HG02798 (cell line): ENCODE data around the gene CCDC172.

ENCODE experiments used
- ATAC-seq: cut with Tn5 transposase; IDR thresholded peaks from one replicate; pipeline ENCODE4 v1.9.1; 2021; ENCODE audit warnings: mild to moderate bottlenecking; ENCODE audit not compliant: unreplicated experiment, poor library complexity

The CCDC172 gene, protein sequence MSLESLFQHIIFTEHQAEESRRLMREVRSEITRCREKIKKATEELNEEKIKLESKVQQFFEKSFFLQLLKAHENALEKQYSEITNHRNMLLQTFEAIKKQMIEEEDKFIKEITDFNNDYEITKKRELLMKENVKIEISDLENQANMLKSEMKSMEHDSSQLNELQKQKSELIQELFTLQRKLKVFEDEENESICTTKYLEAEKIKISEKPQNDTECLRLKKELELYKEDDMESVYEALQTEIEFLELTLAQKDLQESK

DNA sequence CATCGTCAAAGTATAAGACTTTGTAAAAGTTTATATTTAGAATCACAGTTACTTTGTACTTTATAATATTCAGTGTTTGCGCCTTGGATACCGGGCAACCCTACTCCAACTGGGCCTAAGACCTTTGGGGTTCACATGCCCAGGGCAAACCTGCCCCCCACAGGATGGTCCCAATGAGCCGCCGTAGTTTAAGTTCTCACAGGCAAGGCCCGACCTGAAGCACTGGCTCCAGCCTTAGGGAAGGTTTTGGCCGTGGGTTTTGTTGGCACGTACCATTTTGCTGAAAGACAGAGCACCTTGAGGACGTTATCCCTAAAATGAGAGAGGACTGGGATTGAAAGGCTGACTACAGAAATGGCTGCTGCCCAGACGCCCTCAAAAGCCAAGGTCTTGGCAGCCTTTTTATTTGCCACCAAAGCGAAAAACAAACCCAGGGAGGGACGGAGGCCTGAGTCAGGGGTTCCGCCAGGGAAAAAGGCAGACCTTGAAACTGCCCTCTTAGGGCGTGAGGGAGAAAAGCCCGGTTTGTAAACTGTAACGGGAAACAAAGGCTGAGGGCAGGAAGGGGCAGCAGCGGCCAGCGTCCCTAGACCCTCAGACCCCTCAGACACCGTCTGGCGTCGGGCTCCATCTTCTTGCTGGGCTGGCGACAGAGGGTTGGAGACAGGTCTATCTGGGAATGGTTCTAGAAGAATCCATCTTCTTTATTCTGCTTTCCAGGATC is at the start of gene CCDC172:
Gene CCDC172, plus strand, starts transcription at position 222 of the 724 bp plus-strand sequence. CDS start 564 bp downstream, outside the sequence.
- ATAC-seq = no peak

DNA sequence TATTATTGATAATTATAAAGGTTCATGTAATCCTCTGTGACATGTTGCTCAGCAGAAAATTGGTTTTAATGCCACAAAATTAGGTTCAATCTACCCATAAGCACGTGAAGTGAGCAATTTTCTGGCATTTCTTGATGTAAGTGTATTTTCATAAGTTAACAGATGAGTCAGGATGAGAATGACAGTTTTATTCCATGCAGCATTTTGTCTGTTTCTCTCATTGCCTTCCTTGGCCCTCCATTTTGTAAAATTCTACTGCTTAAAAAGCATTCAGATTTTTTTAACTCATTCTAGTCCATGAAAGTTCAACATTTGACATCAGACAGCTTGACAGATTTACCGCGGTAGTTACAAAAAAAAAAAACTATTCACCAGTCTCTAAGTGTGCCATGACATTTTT is 47.3 kb upstream of the CCDC172 start:
- ATAC-seq = no peak

DNA sequence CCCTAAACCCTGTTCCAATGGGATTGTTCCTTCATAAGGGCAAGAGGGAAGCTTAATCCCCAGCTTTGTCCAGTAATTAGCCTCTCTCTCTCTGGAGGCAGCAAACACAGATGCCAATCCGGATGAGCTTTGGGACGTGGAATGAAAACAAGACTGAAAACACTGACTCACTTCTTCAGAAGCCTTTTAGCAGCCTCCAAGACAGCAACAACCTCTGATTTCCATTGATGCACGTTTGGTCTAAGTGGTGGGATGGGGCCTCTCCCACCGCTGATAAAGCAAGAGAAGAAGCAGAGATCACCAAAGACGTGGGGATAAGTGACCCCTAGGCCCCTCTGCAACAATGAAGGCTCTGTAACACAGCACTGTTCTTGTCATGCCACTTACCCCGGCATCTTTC is 45.4 kb upstream of the CCDC172 start:
- ATAC-seq = no peak

DNA sequence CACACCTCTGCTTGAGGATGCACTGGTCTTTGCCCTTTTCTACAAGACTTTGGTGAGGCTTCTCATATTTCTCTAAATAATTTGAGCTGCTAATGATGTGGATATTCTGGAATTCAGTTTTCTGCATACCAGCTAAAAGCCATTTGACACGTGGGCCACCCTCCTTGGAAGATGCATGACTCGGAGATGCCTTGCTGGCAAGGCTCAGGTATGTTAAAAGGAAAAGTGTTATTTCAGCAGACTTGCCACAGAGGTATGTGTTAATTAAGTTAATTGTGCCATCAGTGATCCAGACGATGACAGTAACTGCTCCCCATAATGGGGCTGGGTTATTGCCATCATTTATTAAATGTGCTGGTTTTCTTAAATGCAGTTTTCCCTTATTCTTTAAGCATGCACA is 42.5 kb upstream of the CCDC172 start:
- ATAC-seq = no peak

DNA sequence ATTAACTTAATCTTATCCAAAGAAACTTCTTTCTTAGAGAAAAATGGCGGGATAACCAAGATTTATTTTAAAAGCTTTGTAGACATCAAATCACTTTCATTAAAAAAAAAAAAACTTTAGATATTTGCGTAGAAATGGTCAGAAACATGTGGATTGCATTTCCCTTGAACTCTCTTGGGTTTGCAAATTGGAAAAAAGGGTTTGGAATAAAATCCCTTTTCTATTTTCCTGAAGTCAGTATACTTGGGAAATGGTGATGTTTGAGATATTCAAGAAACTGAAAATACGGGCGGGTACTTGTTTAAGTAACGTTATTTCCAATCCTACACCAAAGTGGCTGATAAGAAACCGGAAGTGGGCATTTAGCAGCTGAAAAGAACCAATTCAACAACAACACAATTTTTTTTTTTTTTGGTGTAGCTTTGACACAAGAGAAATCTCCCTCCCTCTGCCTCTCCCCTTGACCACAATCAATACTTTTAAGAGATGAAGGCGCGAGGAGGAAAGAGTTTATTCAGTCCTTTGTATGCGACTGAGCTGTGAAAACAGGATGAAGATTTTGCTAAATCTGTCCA is 37.5 kb upstream of the CCDC172 start:
- ATAC-seq = no peak

DNA sequence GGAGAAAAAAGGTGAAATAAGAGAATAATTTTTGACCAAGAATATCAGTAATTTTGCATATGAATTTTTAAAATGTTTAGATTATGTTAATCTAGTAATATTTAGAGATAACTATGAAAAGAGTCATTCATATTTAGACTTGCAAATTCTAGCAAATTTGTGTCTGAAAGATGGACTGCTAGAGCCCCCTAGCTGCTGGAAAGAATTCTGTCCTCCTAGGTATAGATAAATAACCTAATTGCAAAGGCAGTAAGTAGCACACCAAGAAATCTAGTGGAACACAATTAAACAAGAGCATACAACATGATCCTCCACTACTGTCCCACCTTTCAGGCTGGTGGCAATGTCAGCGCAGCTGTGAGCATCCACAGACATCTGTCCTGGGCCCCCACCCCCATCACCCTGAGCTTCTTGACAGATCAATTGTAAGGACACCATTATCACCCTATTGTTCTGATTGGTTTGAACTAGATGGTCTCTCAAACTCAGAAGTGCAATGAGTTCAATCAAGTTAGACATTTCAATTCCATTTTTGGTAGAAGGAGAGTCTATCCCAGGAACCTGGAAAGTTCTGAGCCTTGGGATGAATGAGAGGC is 36.2 kb upstream of the CCDC172 start:
- no peak for ATAC-seq

DNA sequence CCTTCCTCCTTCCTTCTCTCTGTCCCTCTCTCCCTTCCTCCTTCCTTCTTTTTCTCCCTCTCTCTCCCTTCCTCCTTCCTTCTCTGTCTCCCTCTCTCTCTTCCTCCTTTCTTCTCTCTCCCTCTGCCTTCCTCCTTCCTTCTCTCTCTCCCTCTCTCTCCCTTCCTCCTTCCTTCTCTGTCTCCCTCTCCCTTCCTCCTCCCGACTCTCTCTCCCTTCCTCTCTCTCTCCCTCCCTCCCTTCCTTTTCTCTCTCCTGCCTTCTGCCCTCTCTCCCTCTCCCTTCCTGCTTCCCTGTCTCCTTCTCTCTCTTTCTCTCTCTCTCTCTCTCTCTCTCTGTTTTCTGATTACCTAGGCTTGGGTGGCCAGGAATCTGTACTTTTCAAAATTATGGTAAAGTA is 34.6 kb upstream of the CCDC172 start:
- no peak for ATAC-seq

DNA sequence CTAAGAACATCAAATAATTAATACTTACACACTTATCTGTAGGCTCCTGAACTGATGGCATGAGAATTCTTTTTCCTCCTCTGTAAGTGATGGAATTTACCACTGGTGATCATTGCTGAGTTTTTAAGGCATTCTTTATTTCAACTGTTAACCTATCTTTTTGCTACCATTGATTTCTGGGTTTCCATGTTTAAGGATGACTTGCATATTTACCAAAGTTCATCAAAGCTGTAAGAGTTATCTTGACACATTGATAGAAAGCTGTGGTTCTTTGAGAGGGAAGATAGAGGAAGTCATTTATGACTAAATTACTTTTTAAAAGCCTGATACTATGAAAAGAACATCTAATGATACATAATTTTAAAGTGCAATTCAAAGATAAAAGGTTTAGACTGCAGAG is 31.8 kb upstream of the CCDC172 start:
- ATAC-seq = no peak

DNA sequence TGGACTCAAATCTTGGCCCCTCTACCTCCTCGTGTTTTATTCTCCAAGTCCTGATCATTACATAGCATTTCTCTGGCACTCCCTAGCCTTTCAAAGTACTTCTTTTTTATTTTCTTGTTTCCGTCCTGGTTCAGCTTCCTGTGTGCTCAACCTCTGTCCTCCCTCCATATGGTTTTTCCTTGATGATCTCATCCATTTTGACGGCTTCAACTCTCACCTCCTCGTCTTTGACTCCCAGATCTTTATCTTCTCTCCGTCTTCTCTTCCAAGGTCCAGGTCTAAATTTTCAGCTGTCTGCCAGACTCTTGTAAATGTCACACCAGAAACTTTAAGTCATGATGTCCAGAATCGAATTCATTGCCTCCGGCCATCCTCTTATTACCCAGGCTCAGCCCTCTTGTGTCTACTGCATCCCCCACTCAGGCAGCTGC is 27.9 kb upstream of the CCDC172 start:
- ATAC-seq = no peak

DNA sequence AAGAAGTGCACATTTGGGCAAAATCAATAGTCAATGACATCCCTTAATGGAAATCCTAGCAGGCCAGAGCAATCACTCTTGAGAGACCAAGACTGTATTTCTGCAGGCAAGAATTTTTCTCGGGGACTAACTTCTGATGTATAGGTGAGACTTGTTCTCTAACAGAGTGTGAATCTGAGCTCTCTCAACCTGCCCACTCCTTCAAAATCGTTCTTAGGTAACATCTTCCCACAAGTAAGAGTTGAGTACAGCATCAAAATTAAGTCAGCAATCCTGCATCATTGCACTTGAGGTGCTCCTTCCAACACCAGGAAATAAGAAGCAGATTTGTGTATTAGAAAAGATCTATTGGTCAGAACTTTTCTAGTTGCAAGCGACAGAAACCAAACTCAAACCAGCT is 25.7 kb upstream of the CCDC172 start:
- ATAC-seq = no peak

DNA sequence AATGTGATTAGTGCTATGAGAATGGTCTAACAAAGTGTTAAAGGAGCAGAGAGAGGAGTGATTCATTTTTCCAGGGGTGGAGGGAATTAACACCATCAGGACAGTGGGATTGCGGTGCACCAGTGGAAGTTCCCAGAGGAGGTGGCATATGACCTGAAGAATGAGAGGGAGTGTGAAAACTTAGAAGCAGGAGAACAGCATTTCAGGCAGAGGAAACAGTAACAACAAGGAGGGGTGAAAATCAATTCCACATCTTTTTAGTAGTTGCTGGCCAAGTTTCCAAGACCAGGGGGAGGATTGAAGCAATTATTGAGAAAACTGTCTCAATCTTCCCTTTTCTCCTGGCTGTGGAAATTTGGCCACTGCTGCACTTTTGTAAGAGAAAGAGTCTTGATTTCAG is 23.7 kb upstream of the CCDC172 start:
- ATAC-seq = no peak

DNA sequence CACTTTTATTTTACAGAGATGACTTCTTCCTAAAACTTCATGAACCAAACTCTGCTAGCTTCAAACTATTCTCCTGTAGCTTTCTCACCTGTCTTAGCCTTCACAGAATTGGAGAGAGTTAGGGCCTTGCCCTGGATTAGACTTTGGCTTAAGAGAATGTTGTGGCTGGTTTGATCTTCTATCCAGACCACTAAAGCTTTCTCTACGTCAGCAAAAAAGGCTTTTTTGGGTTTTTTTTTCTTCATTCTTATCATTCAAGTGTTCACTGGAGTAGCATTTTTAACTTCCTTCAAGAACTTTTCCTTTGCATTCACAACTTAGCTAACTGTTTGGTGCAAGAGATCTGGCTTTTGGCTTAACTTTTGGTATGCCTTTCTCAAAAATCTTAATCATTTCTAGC is 19.3 kb upstream of the CCDC172 start:
- no peak for ATAC-seq

DNA sequence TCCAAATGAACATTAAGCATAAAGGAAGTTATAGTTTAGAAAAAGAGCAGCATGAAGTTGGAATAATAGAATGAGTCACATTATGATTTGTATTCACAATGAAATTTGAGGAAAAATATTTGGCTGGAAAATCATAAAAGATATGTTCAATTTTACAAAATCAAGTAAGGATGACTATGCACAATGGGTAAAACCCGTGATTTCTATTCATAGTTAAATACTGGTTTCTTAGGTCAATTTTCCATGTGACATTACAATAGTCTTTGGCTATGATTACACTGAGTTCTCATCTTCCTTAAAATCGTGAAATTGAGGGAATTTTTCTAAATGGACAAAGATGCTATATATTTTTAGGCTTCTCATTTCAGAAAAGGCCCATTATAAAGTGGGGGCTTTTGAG is 17.4 kb upstream of the CCDC172 start:
- no peak for ATAC-seq

DNA sequence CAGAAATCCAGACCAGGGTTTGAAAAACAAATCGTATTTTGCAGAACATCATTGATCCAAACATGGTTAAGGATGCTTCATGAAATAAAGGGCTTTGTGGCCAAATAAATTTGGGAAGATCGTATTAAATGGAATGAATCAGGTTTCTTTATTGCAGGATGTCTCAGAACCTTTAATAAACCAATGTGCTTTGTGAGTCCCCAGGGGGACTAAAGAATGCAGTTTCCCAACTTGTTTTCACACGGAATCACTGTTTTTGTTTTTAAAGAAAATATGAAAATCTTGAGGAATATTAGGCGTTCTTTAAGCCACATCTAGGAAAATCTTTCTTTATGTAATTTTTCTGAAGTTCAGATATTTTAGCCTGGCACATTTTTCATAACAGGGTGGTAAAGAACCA is 16.8 kb upstream of the CCDC172 start:
- ATAC-seq = no peak

DNA sequence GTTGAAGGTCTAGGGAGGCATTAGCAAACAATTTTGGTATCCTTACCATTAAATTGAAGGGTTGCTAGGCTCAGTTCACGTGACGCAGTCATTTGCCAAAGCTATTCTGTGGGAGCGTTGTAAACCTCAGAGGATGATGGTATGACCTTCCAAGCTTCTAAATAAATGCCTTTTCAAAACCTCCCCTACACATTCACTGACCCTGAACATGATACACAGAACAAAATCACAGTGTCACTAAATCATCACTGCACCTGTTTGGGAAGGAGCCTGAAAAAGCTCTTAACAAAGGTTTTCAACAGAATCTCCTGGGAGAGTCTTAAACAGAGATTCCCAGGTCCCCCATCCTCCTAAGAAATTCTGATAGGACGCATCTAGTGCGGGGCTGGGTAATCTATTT is 13.2 kb upstream of the CCDC172 start:
- no peak for ATAC-seq

DNA sequence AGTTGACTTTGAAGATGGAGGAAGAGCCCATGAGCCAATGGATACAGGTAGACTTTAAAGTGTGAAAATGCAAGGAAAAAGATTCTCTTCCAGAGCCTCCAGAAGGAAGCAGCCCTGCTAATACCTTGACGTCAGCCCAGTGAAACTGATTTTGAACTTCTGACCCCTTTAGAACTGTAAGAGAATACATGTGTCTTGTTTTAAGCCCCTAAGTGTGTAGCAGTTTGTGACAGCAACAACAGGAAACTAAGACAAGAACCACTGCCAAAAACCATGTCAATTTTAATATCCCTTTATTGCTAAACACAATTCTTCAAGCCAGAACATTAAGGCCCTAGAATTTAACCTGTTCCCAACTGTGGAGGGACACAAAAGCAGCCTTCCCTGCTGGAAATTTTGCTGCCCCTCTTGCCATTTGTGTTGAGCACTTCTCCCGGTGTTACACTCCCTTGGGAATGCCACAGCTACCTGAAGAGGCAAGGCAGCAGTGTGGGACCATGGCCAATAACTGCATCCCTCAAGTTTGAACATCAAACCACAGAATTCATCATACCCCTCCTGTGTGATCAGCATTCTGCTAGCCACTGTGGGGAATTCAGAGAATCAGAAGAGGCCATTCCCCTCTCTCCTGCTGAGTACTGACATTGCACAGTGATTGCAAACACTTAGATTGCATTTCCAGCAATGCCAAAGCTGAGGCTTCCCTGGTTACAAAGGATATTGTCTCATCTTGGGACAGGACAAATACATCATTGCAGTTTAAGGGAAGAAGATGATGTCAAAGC is 12.3 kb upstream of the CCDC172 start:
- ATAC-seq = no peak

DNA sequence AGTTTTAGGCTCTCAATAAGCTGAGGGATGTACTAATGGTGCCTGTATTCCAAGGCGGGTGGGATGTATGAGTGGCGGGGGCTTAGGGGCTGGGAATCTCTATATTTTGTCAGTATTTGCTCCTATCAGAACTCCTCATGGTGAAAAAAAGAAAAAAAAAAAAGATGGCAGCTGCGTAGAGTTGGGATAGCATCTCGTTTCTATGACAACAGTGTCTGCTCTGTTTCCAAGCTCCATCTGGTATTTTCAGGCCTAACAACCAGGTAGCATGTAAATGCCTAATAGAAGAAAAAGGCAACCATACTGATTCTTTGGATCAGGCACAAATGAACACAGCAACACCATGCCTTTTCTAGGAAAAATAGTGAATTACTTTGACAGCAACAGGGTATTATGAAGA is 11.7 kb upstream of the CCDC172 start:
- ATAC-seq = no peak

DNA sequence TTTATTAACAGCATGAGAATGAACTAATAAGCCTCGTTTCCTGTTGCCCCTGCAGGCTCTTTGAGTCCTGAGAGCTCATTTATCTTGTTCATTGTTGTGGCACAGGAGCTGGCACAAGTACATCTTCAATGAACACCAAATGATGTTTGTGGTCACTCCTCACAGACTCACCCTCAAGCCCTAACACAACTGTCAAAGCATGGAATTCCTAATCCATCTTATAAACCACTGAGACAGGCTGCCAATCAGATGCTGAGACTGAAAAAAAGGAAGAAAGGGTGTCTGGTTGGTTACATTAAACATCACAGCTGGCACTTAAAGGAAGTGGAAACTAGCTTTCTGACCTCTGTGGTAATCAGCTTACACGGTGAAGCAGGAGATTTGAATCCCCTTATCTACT is 7.7 kb upstream of the CCDC172 start:
- no peak for ATAC-seq

DNA sequence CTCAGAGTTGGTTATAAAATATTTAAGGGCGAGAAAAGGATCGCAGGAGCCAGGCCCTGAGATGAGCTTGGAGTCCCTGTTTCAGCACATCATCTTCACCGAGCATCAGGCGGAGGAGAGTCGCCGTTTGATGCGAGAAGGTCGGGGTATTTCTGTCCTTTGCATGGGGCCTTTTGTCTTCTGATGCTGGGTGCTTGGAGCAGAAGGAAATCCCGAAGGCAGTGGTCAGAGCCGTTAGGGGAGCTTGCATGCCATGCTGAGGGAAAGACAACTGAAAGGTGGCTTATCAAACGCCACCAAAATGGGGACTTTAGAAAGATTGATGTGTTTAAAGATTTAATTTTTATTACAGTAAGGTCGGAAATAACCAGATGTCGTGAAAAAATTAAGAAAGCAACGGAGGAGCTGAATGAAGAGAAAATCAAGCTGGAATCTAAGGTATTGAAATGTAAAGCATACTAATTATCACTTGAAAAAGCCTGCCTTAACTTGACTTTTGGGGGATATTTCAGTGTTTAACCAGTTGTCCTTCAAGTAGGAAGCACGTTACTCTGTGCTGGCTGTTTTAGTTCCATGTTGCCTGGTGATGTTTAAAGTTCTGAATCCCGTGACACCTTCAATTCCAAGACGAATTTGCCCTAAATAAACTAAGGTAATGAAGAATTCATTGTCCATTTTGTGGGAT is 845 bp downstream of the CCDC172 start:
- ATAC-seq = no peak

DNA sequence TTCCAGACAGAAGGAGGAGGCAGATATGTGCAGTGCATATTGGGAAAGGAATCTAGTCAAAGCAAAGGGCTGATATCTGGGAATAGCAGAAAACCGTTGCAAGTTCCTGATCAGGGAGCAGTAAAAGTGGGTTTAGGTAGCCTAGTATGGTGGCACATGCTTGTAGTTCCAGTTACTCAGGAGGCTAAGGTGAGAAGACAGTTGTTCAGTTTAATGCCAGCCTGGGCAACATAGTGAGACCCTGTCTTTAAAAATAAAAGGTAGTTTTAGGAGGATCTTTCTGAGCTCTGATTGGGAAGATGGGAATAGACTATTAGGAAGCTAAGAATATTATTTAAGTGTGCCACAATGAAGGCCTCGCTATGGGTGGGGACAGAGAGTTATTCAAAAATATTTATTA is 1.7 kb downstream of the CCDC172 start:
- no peak for ATAC-seq
